GM23338 (cell line): ENCODE data around the gene AFF3. TPM values are rescaled to one million over a fixed set of nuclear protein-coding genes. Genes with fewer than 3 reads are reported as not detected.

Experiments
- ATAC-seq: fragments of 200-7000 bp; cut with Tn5 transposase; 3 replicates; pipeline ENCODE4 v1.9.1; 2020
- DNase-seq: peaks from one replicate; pipeline ENCODE4 v3.0.0-alpha.2; 2015; ENCODE audit warnings: low spot score
- H2AFZ ChIP-seq: fragments of 200-600 bp; sonication (generic); 2 replicates; pipeline ENCODE4 v1.8.0; 2016; ENCODE audit warnings: antibody characterized with exemption, mild to moderate bottlenecking, moderate library complexity
- H3F3A ChIP-seq: fragments of 200-600 bp; sonication (generic); replicated peaks from 2 replicates; pipeline ENCODE4 v1.8.0; 2017; ENCODE audit warnings: antibody characterized with exemption, mixed run types, low read depth
- H3K27ac ChIP-seq: fragments of 200-600 bp; sonication (generic); 2 replicates; pipeline ENCODE4 v1.6.1; 2016; ENCODE audit warnings: low read depth
- H3K27me3 ChIP-seq: fragments of 200-600 bp; sonication (generic); 2 replicates; pipeline ENCODE4 v1.8.0; 2016; ENCODE audit warnings: mild to moderate bottlenecking, mixed run types, moderate library complexity; ENCODE audit not compliant: insufficient read depth
- H3K36me3 ChIP-seq: fragments of 200-600 bp; sonication (generic); 2 replicates; pipeline ENCODE4 v1.8.0; 2016; ENCODE audit warnings: mild to moderate bottlenecking; ENCODE audit not compliant: insufficient read depth
- H3K4me1 ChIP-seq: fragments of 200-600 bp; sonication (generic); 2 replicates; pipeline ENCODE4 v1.8.0; 2016; ENCODE audit warnings: mild to moderate bottlenecking, moderate library complexity; ENCODE audit not compliant: insufficient read depth
- H3K4me2 ChIP-seq: fragments of 200-600 bp; sonication (generic); 2 replicates; pipeline ENCODE4 v1.7.1; 2017; ENCODE audit warnings: mixed run types
- H3K4me3 ChIP-seq: fragments of 200-600 bp; sonication (generic); 2 replicates; pipeline ENCODE4 v1.6.1; 2016; ENCODE audit warnings: mixed run types
- H3K79me2 ChIP-seq: fragments of 200-600 bp; sonication (generic); replicated peaks from 2 replicates; pipeline ENCODE4 v1.8.0; 2017; ENCODE audit warnings: mild to moderate bottlenecking; ENCODE audit not compliant: insufficient read depth
- H3K9me2 ChIP-seq: fragments of 200-600 bp; sonication (generic); 2 replicates; pipeline ENCODE4 v1.8.0; 2017; ENCODE audit not compliant: insufficient read depth
- H4K20me1 ChIP-seq: fragments of 200-600 bp; sonication (generic); replicated peaks from 2 replicates; pipeline ENCODE4 v1.8.0; 2017; ENCODE audit warnings: mild to moderate bottlenecking; ENCODE audit not compliant: insufficient read depth
- H3K27ac Mint-ChIP-seq: 2 replicates; pipeline ENCODE4 v1.8.0; 2020; ENCODE audit warnings: inconsistent platforms, mild to moderate bottlenecking, moderate library complexity, mixed read lengths
- H3K27me3 Mint-ChIP-seq: 3 replicates; pipeline ENCODE4 v1.8.0; 2022; ENCODE audit warnings: low read depth, mild to moderate bottlenecking, moderate library complexity, mixed read lengths, inconsistent platforms; ENCODE audit not compliant: insufficient read depth, poor library complexity
- H3K36me3 Mint-ChIP-seq: 3 replicates; pipeline ENCODE4 v1.8.0; 2021; ENCODE audit warnings: low read depth, mild to moderate bottlenecking, inconsistent platforms, moderate library complexity, mixed read lengths
- H3K4me1 Mint-ChIP-seq: 3 replicates; pipeline ENCODE4 v1.8.0; 2020; ENCODE audit warnings: mild to moderate bottlenecking, inconsistent platforms, mixed read lengths
- H3K4me3 Mint-ChIP-seq: 3 replicates; pipeline ENCODE4 v1.8.0; 2021; ENCODE audit warnings: moderate library complexity, mild to moderate bottlenecking, inconsistent platforms, mixed read lengths
- H3K9me3 Mint-ChIP-seq: 3 replicates; pipeline ENCODE4 v1.8.0; 2020; ENCODE audit warnings: moderate library complexity, mild to moderate bottlenecking, inconsistent platforms, mixed read lengths
- CREB1 ChIP-seq: fragments of 250-450 bp; sonication (Bioruptor Pico); IDR thresholded peaks from 2 replicates; pipeline ENCODE4 v1.5.0; 2020; ENCODE audit warnings: low read depth, mild to moderate bottlenecking, moderate library complexity
- EZH2 ChIP-seq: fragments of 200-600 bp; sonication (generic); IDR thresholded peaks from one replicate; pipeline ENCODE4 v1.8.0; 2017; ENCODE audit warnings: antibody characterized with exemption, mild to moderate bottlenecking, low read depth; ENCODE audit not compliant: unreplicated experiment
- EZH2phosphoT487 ChIP-seq: fragments of 200-600 bp; sonication (generic); IDR thresholded peaks from one replicate; pipeline ENCODE4 v1.8.1; 2018; ENCODE audit warnings: antibody characterized with exemption; ENCODE audit not compliant: unreplicated experiment
- NANOG ChIP-seq: IDR thresholded peaks from 2 replicates; pipeline ENCODE4 v1.6.1; 2016; ENCODE audit warnings: antibody characterized with exemption, borderline replicate concordance
- POLR2AphosphoS5 ChIP-seq: IDR thresholded peaks from 2 replicates; pipeline ENCODE4 v1.6.1; 2016; ENCODE audit warnings: antibody characterized with exemption, low read depth
- STAT1 ChIP-seq: IDR thresholded peaks from one replicate; pipeline ENCODE4 v1.6.1; 2016; ENCODE audit warnings: antibody characterized with exemption; ENCODE audit not compliant: unreplicated experiment
- ZNF114 ChIP-seq: fragments of 250-450 bp; sonication (Bioruptor Pico); IDR thresholded peaks from 2 replicates; pipeline ENCODE4 v1.5.0; 2020; ENCODE audit warnings: mild to moderate bottlenecking, moderate library complexity
- ZNF331 ChIP-seq: fragments of 250-450 bp; sonication (Bioruptor Pico); IDR thresholded peaks from 2 replicates; pipeline ENCODE4 v1.5.0; 2020; ENCODE audit warnings: low read depth, mild to moderate bottlenecking, moderate library complexity
- polyA plus RNA-seq: library from polyadenylated mRNA; unstranded; fragments of >200 nt; fragmentation: Nextera tagmentation; extraction: Ambion mirVana; gene quantifications from 2 replicates; pipeline ENCODE4 v1.2.1, GENCODE V29; 2016
- total RNA-seq: library from RNA; depleted of rRNA; stranded (reverse); fragments of >200 nt; shearing (Covaris generic); gene quantifications from 2 replicates; pipeline ENCODE4 v1.2.3, GENCODE V29; 2014
- TF ChIP-seq, protein P1 (sequence below), 2 experiments: fragments of 200-600 bp in 1 of 2; sonication (generic) in 1 of 2; conservative IDR thresholded peaks; 2 replicates each; pipeline versions ENCODE4 v1.5.1 to v1.6.1; 2016 to 2017; ENCODE audit warnings: antibody characterized with exemption in 2 of 2, low read depth in 2 of 2, mild to moderate bottlenecking in 2 of 2, moderate library complexity in 1 of 2
- TF ChIP-seq, protein P2 (sequence below): fragments of 250-450 bp; sonication (Bioruptor Pico); IDR thresholded peaks from 2 replicates; pipeline ENCODE4 v1.5.0; 2020; ENCODE audit warnings: mild to moderate bottlenecking, moderate library complexity
- TF ChIP-seq, protein P3 (sequence below): IDR thresholded peaks from one replicate; pipeline ENCODE4 v1.6.1; 2018; ENCODE audit warnings: antibody characterized with exemption; ENCODE audit not compliant: unreplicated experiment
- TF ChIP-seq, protein P4 (sequence below): IDR thresholded peaks from 2 replicates; pipeline ENCODE4 v1.6.1; 2016; ENCODE audit warnings: antibody characterized with exemption

Gene AFF3
- total and polyA plus RNA-seq, 2 experiments from 2014 or later = 0.73 to 1.4 TPM

DNA sequence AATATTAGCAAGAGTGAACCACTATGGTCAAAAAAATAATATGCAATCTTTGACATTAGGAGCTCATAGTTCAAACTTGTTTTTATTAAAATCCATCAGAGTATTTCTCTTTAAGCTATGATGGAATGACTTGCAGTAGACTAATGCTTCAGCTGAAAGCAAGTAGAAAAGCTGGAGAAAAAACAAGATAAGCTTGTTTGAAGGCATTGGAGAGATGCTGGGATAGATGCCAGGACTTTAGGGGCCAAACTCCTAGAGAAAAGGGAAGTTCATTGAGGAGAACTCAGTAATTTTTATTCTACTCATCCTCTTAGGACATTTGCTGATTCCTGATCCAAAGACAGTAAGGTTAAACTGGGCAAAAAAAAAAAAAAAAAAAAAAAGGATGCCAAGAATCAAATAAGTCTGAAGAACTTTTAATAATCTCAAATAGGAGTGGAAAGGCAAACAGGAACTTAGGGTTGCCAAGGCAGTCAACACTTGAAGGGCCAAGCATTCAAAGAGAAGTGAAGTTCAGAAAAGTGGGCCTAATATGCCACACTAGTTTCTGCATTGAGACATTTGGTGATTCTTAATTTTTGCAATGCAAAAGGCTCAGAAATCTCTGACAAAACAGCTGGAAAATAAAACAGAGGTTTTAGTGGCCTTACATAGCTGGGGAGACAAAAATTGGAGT is 19.7 kb upstream of the AFF3 start (continued):
- TF ChIP-seq, protein P1, sequence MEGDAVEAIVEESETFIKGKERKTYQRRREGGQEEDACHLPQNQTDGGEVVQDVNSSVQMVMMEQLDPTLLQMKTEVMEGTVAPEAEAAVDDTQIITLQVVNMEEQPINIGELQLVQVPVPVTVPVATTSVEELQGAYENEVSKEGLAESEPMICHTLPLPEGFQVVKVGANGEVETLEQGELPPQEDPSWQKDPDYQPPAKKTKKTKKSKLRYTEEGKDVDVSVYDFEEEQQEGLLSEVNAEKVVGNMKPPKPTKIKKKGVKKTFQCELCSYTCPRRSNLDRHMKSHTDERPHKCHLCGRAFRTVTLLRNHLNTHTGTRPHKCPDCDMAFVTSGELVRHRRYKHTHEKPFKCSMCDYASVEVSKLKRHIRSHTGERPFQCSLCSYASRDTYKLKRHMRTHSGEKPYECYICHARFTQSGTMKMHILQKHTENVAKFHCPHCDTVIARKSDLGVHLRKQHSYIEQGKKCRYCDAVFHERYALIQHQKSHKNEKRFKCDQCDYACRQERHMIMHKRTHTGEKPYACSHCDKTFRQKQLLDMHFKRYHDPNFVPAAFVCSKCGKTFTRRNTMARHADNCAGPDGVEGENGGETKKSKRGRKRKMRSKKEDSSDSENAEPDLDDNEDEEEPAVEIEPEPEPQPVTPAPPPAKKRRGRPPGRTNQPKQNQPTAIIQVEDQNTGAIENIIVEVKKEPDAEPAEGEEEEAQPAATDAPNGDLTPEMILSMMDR (conservative IDR thresholded peaks at IDR 0.05; ENCODE audit: low read depth in 2 of 2) = no peak
- no peak for TF ChIP-seq ZNF331

DNA sequence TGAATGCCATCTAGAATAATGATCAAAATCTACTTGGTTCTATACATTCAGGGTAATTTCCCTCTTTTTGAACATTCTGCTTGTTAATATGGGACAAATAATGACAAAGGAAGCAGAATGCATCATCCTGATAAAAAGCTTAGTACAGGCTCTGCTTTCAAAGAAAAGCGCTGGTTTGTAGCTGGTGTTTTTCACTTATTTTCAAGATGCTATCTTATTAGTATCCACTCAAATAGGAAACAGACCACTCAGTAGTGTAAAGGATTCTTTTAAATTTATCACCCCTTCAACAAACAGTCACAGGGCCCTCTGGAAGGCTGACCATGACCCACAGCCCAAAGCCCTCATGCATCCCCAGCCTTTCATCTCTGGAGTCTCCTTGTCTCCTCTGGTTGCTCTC is 18.0 kb upstream of the AFF3 start:
- H3K79me2 ChIP-seq = no peaks in the 10 kb centered on the region
- H3K9me2 ChIP-seq = no peaks in the 10 kb centered on the region
- H3K4me3 ChIP-seq = no peak overlapping the region
- no peak overlapping the region for H3K4me2 ChIP-seq
- H3K27ac ChIP-seq = no peak overlapping the region
- H4K20me1 ChIP-seq = no peaks in the 10 kb centered on the region
- H3K27me3 Mint-ChIP-seq = peaks cover 2% of the 10 kb centered on the region
- H3K9me3 Mint-ChIP-seq = peaks cover 54% of the 10 kb centered on the region
- H3F3A ChIP-seq = no peaks in the 10 kb centered on the region
- H2AFZ ChIP-seq = no peak overlapping the region
- H3K4me1 Mint-ChIP-seq = no peaks in the 10 kb centered on the region
- TF ChIP-seq EZH2 (no peak), CREB1 (CRISPR knock-in tag) (no peak), EZH2phosphoT487 (no peak), ZNF114 (CRISPR knock-in tag) (no peak), ZNF331 (no peak), STAT1 (no peak), NANOG (no peak), POLR2AphosphoS5 (no peak)
- TF ChIP-seq, protein P2, sequence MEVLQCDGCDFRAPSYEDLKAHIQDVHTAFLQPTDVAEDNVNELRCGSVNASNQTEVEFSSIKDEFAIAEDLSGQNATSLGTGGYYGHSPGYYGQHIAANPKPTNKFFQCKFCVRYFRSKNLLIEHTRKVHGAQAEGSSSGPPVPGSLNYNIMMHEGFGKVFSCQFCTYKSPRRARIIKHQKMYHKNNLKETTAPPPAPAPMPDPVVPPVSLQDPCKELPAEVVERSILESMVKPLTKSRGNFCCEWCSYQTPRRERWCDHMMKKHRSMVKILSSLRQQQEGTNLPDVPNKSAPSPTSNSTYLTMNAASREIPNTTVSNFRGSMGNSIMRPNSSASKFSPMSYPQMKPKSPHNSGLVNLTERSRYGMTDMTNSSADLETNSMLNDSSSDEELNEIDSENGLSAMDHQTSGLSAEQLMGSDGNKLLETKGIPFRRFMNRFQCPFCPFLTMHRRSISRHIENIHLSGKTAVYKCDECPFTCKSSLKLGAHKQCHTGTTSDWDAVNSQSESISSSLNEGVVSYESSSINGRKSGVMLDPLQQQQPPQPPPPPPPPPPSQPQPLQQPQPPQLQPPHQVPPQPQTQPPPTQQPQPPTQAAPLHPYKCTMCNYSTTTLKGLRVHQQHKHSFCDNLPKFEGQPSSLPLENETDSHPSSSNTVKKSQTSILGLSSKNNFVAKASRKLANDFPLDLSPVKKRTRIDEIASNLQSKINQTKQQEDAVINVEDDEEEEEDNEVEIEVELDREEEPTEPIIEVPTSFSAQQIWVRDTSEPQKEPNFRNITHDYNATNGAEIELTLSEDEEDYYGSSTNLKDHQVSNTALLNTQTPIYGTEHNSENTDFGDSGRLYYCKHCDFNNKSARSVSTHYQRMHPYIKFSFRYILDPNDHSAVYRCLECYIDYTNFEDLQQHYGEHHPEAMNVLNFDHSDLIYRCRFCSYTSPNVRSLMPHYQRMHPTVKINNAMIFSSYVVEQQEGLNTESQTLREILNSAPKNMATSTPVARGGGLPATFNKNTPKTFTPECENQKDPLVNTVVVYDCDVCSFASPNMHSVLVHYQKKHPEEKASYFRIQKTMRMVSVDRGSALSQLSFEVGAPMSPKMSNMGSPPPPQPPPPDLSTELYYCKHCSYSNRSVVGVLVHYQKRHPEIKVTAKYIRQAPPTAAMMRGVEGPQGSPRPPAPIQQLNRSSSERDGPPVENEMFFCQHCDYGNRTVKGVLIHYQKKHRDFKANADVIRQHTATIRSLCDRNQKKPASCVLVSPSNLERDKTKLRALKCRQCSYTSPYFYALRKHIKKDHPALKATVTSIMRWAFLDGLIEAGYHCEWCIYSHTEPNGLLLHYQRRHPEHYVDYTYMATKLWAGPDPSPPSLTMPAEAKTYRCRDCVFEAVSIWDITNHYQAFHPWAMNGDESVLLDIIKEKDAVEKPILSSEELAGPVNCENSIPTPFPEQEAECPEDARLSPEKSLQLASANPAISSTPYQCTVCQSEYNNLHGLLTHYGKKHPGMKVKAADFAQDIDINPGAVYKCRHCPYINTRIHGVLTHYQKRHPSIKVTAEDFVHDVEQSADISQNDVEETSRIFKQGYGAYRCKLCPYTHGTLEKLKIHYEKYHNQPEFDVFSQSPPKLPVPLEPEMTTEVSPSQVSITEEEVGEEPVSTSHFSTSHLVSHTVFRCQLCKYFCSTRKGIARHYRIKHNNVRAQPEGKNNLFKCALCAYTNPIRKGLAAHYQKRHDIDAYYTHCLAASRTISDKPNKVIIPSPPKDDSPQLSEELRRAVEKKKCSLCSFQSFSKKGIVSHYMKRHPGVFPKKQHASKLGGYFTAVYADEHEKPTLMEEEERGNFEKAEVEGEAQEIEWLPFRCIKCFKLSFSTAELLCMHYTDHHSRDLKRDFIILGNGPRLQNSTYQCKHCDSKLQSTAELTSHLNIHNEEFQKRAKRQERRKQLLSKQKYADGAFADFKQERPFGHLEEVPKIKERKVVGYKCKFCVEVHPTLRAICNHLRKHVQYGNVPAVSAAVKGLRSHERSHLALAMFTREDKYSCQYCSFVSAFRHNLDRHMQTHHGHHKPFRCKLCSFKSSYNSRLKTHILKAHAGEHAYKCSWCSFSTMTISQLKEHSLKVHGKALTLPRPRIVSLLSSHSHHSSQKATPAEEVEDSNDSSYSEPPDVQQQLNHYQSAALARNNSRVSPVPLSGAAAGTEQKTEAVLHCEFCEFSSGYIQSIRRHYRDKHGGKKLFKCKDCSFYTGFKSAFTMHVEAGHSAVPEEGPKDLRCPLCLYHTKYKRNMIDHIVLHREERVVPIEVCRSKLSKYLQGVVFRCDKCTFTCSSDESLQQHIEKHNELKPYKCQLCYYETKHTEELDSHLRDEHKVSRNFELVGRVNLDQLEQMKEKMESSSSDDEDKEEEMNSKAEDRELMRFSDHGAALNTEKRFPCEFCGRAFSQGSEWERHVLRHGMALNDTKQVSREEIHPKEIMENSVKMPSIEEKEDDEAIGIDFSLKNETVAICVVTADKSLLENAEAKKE (CRISPR knock-in tag) = no peak
- TF ChIP-seq, protein P3, sequence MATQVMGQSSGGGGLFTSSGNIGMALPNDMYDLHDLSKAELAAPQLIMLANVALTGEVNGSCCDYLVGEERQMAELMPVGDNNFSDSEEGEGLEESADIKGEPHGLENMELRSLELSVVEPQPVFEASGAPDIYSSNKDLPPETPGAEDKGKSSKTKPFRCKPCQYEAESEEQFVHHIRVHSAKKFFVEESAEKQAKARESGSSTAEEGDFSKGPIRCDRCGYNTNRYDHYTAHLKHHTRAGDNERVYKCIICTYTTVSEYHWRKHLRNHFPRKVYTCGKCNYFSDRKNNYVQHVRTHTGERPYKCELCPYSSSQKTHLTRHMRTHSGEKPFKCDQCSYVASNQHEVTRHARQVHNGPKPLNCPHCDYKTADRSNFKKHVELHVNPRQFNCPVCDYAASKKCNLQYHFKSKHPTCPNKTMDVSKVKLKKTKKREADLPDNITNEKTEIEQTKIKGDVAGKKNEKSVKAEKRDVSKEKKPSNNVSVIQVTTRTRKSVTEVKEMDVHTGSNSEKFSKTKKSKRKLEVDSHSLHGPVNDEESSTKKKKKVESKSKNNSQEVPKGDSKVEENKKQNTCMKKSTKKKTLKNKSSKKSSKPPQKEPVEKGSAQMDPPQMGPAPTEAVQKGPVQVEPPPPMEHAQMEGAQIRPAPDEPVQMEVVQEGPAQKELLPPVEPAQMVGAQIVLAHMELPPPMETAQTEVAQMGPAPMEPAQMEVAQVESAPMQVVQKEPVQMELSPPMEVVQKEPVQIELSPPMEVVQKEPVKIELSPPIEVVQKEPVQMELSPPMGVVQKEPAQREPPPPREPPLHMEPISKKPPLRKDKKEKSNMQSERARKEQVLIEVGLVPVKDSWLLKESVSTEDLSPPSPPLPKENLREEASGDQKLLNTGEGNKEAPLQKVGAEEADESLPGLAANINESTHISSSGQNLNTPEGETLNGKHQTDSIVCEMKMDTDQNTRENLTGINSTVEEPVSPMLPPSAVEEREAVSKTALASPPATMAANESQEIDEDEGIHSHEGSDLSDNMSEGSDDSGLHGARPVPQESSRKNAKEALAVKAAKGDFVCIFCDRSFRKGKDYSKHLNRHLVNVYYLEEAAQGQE = no peak
- TF ChIP-seq, protein P4, sequence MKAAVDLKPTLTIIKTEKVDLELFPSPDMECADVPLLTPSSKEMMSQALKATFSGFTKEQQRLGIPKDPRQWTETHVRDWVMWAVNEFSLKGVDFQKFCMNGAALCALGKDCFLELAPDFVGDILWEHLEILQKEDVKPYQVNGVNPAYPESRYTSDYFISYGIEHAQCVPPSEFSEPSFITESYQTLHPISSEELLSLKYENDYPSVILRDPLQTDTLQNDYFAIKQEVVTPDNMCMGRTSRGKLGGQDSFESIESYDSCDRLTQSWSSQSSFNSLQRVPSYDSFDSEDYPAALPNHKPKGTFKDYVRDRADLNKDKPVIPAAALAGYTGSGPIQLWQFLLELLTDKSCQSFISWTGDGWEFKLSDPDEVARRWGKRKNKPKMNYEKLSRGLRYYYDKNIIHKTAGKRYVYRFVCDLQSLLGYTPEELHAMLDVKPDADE = no peak
- no peaks in the 10 kb centered on the region for H3K4me1 ChIP-seq
- H3K36me3 Mint-ChIP-seq = peaks cover 14% of the 10 kb centered on the region; the same call in 2 of the 3 replicates
- H3K36me3 ChIP-seq = peaks cover 11% of the 10 kb centered on the region; the same call in 1 of the 2 replicates
- no peak for ATAC-seq
- no peak overlapping the region for H3K27ac Mint-ChIP-seq
- H3K4me3 Mint-ChIP-seq = no peak overlapping the region
- H3K27me3 ChIP-seq = no peaks in the 10 kb centered on the region
- DNase-seq = no peak
